GM12878 (cell line): ENCODE data around the gene CSNK2A1. TPM values are rescaled to one million over a fixed set of nuclear protein-coding genes. Genes with fewer than 3 reads are reported as not detected.

Experiments used
- ATAC-seq: fragments of 200-7000 bp; cut with Tn5 transposase; 3 replicates; pipeline ENCODE4 v1.9.1; 2020; ENCODE audit warnings: mild to moderate bottlenecking, moderate library complexity
- BruUV-seq: library from RNA; stranded (reverse); fragments of 400-500 nt; replicated peaks from 2 replicates; lab custom pipeline; 2021; lab: Mats Ljungman, UMichigan
- CTCF ChIA-PET: fragments of 300-600 bp; sonication (Branson Sonifier 250); formaldehyde crosslinking; extraction: SDS; loops from one replicate; lab custom pipeline; 2021; ENCODE audit warnings: inconsistent platforms; lab: Yijun Ruan, JAX
- POLR2A ChIA-PET: fragments of 350-600 bp; formaldehyde crosslinking; extraction: SDS; loops from one replicate; lab custom pipeline; 2021; ENCODE audit warnings: inconsistent platforms; lab: Charles Lee
- RAD21 ChIA-PET: fragments of 300-600 bp; sonication (Branson Sonifier 250); formaldehyde crosslinking; loops from one replicate; lab custom pipeline; 2023; ENCODE audit warnings: antibody characterized with exemption; ENCODE audit not compliant: unreplicated experiment; lab: Charles Lee
- SMC1A ChIA-PET: fragments of 300-600 bp; sonication (Branson Sonifier 250); formaldehyde crosslinking; loops from one replicate; lab custom pipeline; 2023; ENCODE audit not compliant: unreplicated experiment, uncharacterized antibody; lab: Charles Lee
- DNase-seq: peaks from one replicate; pipeline ENCODE4 v3.0.0-alpha.2; 2011; ENCODE audit warnings: low read depth, low spot score
- FAIRE-seq: peaks from 3 replicates; lab custom pipeline; 2011; peaks lifted over from hg19 to GRCh38; lab: Jason Lieb, UNC
- H2AFZ ChIP-seq: 2 replicates; pipeline ENCODE4 v1.6.0; 2011; ENCODE audit warnings: low read depth, low read length, control low read depth; ENCODE audit not compliant: control insufficient read depth
- H3K27ac ChIP-seq: 2 replicates; pipeline ENCODE4 v1.5.1; 2011; ENCODE audit warnings: control low read depth; ENCODE audit not compliant: control insufficient read depth, insufficient read depth
- H3K27me3 ChIP-seq, 2 experiments: replicated peaks in 1 of 2; 2 replicates each; pipeline versions ENCODE4 v1.6.0 to v1.6.1; 2011; ENCODE audit warnings: low read length in 1 of 2; ENCODE audit not compliant: control insufficient read depth in 2 of 2, insufficient read depth in 2 of 2
- H3K36me3 ChIP-seq, 2 experiments: 2 replicates each; pipeline ENCODE4 v1.5.1; 2011; ENCODE audit warnings: low read length in 1 of 2; ENCODE audit not compliant: control insufficient read depth in 2 of 2, insufficient read depth in 2 of 2
- H3K4me1 ChIP-seq: 2 replicates; pipeline ENCODE4 v1.6.1; 2011; ENCODE audit warnings: mild to moderate bottlenecking, low read length, moderate library complexity, mixed read lengths; ENCODE audit not compliant: control insufficient read depth, insufficient read depth
- H3K4me2 ChIP-seq: 2 replicates; pipeline ENCODE4 v1.6.0; 2011; ENCODE audit warnings: control low read depth; ENCODE audit not compliant: control insufficient read depth, insufficient read depth
- H3K4me3 ChIP-seq: fragments of 200-600 bp; sonication (generic); 2 replicates; pipeline ENCODE4 v1.5.1; 2016
- H3K79me2 ChIP-seq: 2 replicates; pipeline ENCODE4 v1.6.0; 2011; ENCODE audit warnings: low read length; ENCODE audit not compliant: control insufficient read depth, insufficient read depth
- H3K9ac ChIP-seq: 2 replicates; pipeline ENCODE4 v1.8.0; 2011; ENCODE audit warnings: low read length, control low read depth, mixed read lengths; ENCODE audit not compliant: control insufficient read depth, insufficient read depth
- H3K9me3 ChIP-seq: replicated peaks from 3 replicates; pipeline ENCODE4 v1.5.1; 2011; ENCODE audit warnings: mild to moderate bottlenecking, low read length; ENCODE audit not compliant: control insufficient read depth, insufficient read depth
- H4K20me1 ChIP-seq: 2 replicates; pipeline ENCODE4 v1.6.0; 2011; ENCODE audit not compliant: control insufficient read depth, insufficient read depth
- CEBPB ChIP-seq, 2 experiments: fragments of 150-350 bp in 1 of 2; IDR thresholded peaks; 2 replicates each; pipeline ENCODE4 v1.6.1; 2012 to 2014; ENCODE audit warnings: low read depth in 2 of 2, low read length in 2 of 2, borderline replicate concordance in 1 of 2, inconsistent platforms in 1 of 2
- CEBPZ ChIP-seq: fragments of 150-350 bp; IDR thresholded peaks from 2 replicates; pipeline ENCODE4 v1.6.1; 2016; ENCODE audit warnings: low read depth, low read length
- EGR1 ChIP-seq, 2 experiments: IDR thresholded peaks; 1 replicate in 1 of 2; 2 replicates in 1 of 2; pipeline ENCODE4 v1.6.1; 2011 to 2012; ENCODE audit warnings: low read depth in 2 of 2, low read length in 2 of 2, borderline replicate concordance in 1 of 2, mild to moderate bottlenecking in 1 of 2, moderate library complexity in 1 of 2
- ELK1 ChIP-seq: IDR thresholded peaks from 2 replicates; pipeline ENCODE4 v1.6.1; 2012; ENCODE audit warnings: low read depth, low read length, improper control_type of control experiment
- FOXM1 ChIP-seq: IDR thresholded peaks from 2 replicates; pipeline ENCODE4 v1.6.1; 2012; ENCODE audit warnings: low read depth, mild to moderate bottlenecking, inconsistent platforms, low read length, moderate library complexity
- IRF3 ChIP-seq: fragments of 450-650 bp; IDR thresholded peaks from 2 replicates; pipeline ENCODE4 v1.6.1; 2014; ENCODE audit warnings: mild to moderate bottlenecking
- NBN ChIP-seq: fragments of 450-650 bp; IDR thresholded peaks from 2 replicates; pipeline ENCODE4 v1.6.1; 2016
- NFXL1 ChIP-seq: fragments of 450-650 bp; IDR thresholded peaks from 2 replicates; pipeline ENCODE4 v1.6.1; 2017; ENCODE audit warnings: antibody characterized with exemption, mild to moderate bottlenecking, borderline replicate concordance
- RELA ChIP-seq: fragments of 450-650 bp; IDR thresholded peaks from 2 replicates; pipeline ENCODE4 v1.8.0; 2014; ENCODE audit warnings: borderline replicate concordance; ENCODE audit not compliant: partially characterized antibody
- RELB ChIP-seq: fragments of 450-650 bp; IDR thresholded peaks from 2 replicates; pipeline ENCODE4 v1.6.1; 2017; ENCODE audit warnings: low read depth, mild to moderate bottlenecking, moderate library complexity
- SMAD5 ChIP-seq: IDR thresholded peaks from 2 replicates; pipeline ENCODE4 v1.6.1; 2016; ENCODE audit warnings: antibody characterized with exemption, low read depth
- SP1 ChIP-seq: IDR thresholded peaks from one replicate; pipeline ENCODE4 v1.6.1; 2011; ENCODE audit warnings: low read depth, low read length
- ZBTB11 ChIP-seq: fragments of 450-650 bp; formaldehyde crosslinking; IDR thresholded peaks from 2 replicates; pipeline ENCODE4 v1.5.0; 2022; ENCODE audit warnings: mild to moderate bottlenecking, missing genetic modification characterization
- ZNF622 ChIP-seq: fragments of 450-650 bp; IDR thresholded peaks from 2 replicates; pipeline ENCODE4 v1.6.1; 2017; ENCODE audit warnings: mild to moderate bottlenecking, inconsistent platforms
- WGBS: methylation state at CpG from one replicate; pipeline ENCODE4 v1.1.6; 2016; ENCODE audit warnings: low lambda C conversion rate; ENCODE audit not compliant: insufficient replicate concordance, insufficient coverage; ENCODE audit errors: missing lambda C conversion rate; 5-methylcytosine and 5-hydroxymethylcytosine counted together
- in situ Hi-C: fragments of 300-500 bp; cut with MboI; formaldehyde crosslinking; loops from 9 replicates; pipeline ENCODE4 v1.14.3; 2018; ENCODE audit warnings: mixed read lengths
- intact Hi-C: fragments of 100-400 bp; cut with micrococcal nuclease; formaldehyde crosslinking; loops from one replicate; pipeline ENCODE4 v1.14.2; 2022; ENCODE audit not compliant: unreplicated experiment
- polyA plus RNA-seq, 11 experiments: library from polyadenylated mRNA; depleted of rRNA in 4 of 11; unstranded in 6 of 11; stranded (reverse) in 5 of 11; fragments of >200 nt; fragmentation: Nextera tagmentation in 4 of 11; fragmentation: Illumina TruSeq in 1 of 11; extraction: Ambion mirVana in 4 of 11; extraction: Trizol in 1 of 11; gene quantifications; 1 replicate in 1 of 11; 2 replicates in 10 of 11; pipeline versions ENCODE4 v1.2.1 to v1.2.3, GENCODE V29; 2011 to 2016; ENCODE audit warnings: inconsistent platforms in 2 of 11, missing spikeins in 2 of 11, low read depth in 1 of 11
- total RNA-seq, 4 experiments: library from RNA; depleted of rRNA in 3 of 4; stranded (reverse); fragments of >200 nt in 3 of 4; fragmentation: Illumina TruSeq in 1 of 4; extraction: Trizol in 1 of 4; gene quantifications; 2 replicates each; pipeline versions ENCODE4 v1.2.1 to v1.2.3, GENCODE V29; 2013 to 2021

The CSNK2A1 gene
- total and polyA plus RNA-seq, 10 of the 15 experiments (the other 5 are each of a cell fraction or from before 2014, with no cell fraction given): 47.6 to 199 (median 95.0) TPM

GRCh38 chr20:521860-522259 is 21.7 kb downstream of the CSNK2A1 start:
- H3K79me2 ChIP-seq: peaks cover 42% of the 10 kb centered on the region
- no peaks in the 10 kb centered on the region for H3K4me1 ChIP-seq
- no peak overlapping the region for H3K4me2 ChIP-seq
- DNase-seq (no peak), ATAC-seq (no peak), FAIRE-seq (no peak)
- H3K4me3 ChIP-seq: no peak overlapping the region
- H3K27me3 ChIP-seq: no peaks in the 10 kb centered on the region
- in situ Hi-C loops: no loop called here
- H3K9me3 ChIP-seq: peaks cover 12% of the 10 kb centered on the region; the same call in 2 of the 3 replicates
- H3K27ac ChIP-seq: no peak overlapping the region
- H2AFZ ChIP-seq: no peak overlapping the region
- 98% methylated on average over 4 of the region's 4 CpGs for WGBS
- no peak overlapping the region for H3K9ac ChIP-seq
- ChIA-PET SMC1A (interaction anchor here (0.6 kb wide), 1 partner anchor 9 kb away, joined by 3 read pairs; no protein-coding TSS in a partner anchor), POLR2A (no interaction called here), RAD21 (no interaction called here), CTCF (interaction anchor here (1.4 kb wide), 1 partner anchor 125 kb away, joined by 4 read pairs; no protein-coding TSS in a partner anchor)
- no TSS peak for BruUV-seq
- peaks cover 9 to 15% of the 10 kb centered on the region in 2 experiments for H3K36me3 ChIP-seq
- no peaks in the 10 kb centered on the region for H4K20me1 ChIP-seq
- intact Hi-C loops: no loop called here
- TF ChIP-seq CEBPB (IDR thresholded peaks at IDR 0.05; ENCODE audit: borderline replicate concordance in 1 of 2, low read depth in 2 of 2, low read length in 2 of 2) (no peak), ZNF622 (no peak), RELB (no peak), EGR1 (IDR thresholded peaks at IDR 0.05; ENCODE audit: borderline replicate concordance in 1 of 2, low read depth in 2 of 2, low read length in 2 of 2) (no peak), RELA (no peak), ZBTB11 (CRISPR knock-in tag) (no peak), SP1 (no peak), ELK1 (no peak), FOXM1 (no peak), CEBPZ (no peak), SMAD5 (no peak), NBN (no peak), IRF3 (no peak), NFXL1 (no peak)
